HG02973 (cell line): Measurements from ENCODE around the gene LENG1.
A peak's percentile ranks its signal among the peaks of the same experiment; 100 is the strongest.

ENCODE experiments used
- ATAC-seq: cut with Tn5 transposase; IDR thresholded peaks from one replicate; pipeline ENCODE4 v1.9.1; 2021; ENCODE audit warnings: moderate library complexity; ENCODE audit not compliant: unreplicated experiment

Gene LENG1

DNA sequence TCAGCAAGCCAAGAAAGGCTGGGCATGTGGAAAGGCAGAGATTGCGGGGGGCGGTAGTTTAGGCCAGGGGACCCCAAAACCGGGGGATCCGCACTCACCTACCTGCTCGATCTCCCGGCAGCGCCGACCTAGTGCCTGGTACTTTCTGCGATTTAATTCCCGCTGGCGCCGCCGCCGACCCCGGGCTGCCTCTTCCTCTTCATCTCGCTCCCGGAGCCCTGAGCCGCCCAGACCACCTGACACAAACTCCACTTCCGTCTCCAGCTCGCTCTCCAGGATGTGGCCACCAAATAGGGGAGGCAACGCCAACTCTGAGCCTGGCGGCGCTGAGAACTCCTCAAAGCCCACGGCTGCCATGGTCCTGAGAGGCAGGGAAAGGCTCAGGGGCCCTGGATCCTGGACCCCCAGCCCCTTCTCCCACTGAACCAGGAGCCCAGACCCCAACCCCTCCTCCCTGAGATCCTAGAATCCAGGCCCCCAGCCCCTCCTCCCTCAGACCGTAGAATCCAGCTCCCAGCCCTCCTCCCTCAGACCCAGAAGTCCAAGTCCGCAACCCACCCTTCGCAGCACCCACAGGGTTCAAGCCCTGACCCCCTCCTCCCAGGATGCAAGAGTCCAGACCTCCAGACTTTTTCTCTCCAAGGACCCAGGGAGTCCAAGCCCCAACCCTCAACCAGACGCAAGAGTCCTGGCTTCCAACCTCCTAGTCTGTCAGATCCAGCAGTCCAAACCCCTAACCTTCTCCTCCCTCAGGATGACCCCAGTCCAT is 45.0 kb downstream of the LENG1 start:
- peak; percentile 28 for ATAC-seq

DNA sequence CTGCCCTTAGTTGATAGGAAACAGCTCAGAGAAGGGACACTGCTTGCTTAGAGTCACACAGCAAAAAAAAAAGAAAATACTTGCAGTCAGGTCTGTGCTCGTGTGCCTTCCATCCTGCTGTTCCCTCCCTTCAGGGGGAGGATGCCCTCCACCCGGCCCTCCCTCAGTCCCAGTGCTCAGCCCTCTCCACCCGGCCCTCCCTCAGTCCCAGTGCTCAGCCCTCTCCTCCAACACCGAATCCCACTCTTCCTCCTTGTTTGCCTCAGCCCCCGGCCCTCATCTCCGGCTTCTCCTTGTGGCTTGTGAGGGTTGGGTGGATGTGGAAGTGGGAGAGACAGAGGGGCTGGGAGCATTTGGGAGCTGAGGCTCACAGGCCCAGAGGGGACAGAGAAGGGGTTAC is 49.9 kb downstream of the LENG1 start:
- no peak for ATAC-seq

DNA sequence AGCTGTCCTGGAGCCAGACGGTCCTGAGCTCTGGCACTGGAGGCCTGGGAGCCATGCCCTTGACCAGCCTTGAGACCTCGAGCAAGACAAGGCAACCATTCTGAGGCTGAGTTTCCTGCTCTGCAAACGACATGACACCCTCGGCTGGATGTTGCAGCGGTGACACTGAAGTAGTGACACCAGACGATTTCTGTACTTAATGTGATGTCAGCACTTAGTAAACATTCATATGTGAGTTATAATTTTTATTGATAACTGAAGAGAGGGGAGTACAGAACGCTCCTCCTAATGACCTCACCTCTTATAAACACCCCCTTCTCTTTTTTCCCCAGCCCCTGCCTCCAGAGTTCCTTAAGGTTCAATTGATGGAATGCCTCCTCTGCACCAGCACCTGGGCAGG is 51.0 kb downstream of the LENG1 start:
- no peak for ATAC-seq

DNA sequence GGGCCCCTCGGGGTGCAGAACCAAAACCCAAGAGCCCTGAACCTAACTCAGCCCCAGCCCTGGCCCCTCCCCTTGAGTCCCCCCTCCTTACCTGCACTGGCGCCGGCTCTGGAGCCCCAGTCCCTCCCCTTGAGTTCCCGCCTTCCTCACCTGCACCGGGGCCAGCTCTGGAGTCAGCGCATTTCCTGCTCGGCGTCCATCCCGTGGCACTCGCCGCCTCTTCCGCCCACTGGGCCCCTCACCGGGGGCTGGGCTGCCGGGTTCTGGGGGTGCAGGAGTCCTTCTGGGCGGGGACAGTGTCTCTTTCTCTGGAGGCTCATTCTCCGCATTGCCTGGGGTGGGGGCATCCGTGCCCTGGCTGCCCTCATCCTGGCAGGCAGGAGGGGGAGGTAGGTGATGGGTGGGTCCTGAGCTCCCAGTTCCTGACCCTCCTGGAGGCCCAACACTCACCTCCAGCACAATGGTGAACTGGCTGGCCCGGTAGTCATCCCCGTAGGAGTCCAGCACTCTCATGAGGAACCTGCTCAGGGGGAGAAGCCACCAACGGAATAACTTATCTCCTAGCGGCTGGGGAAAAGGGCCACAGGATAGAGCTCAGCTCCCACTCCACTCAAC is 51.5 kb downstream of the LENG1 start:
- ATAC-seq: no peak

DNA sequence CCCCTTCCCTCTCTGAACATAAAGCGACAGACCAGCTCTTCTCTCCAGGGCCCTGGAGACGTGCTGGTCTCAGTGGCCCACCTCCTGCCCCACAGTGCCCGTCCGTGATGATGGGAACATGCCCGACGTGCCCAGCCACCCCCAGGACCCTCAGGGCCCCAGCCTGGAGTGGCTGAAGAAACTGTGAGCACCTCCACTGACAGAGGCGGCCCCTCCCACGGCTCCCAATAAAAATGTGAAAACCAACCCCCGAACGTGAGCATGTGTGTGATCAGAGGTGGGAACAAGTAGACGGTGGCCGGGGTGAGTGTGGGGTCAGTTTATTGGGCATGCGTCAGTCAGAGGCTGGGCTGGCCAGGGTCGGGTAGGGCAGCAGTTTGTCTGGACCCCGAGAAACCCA is 52.8 kb downstream of the LENG1 start:
- no peak for ATAC-seq

DNA sequence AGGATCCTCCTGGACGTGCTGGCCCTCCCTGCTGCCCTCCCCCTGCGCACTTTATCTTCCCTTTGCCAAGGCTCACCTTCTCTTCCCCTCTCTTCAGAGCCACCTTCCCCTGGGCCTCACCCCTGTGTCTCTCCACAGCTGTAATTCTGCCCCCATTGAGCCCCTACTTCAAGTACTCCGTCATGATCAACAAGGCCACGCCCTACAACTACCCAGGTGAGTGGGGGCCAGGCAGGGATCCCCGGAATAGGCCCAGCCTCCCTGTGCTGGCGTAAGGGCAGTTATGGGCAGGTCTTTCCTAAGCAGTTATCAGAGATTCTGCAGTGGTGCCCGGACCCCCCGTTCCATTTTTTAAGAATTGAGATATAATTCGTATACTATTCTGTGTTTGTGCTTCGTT is 53.7 kb downstream of the LENG1 start:
- ATAC-seq: no peak
